ENCODE results near the gene USP13. TPM values are rescaled to one million over a fixed set of nuclear protein-coding genes. Genes with fewer than 3 reads are reported as not detected.

The USP13 gene
- total and polyA plus RNA-seq, 2 experiments from 2014 or later: 6.0 to 8.2 TPM

DNA sequence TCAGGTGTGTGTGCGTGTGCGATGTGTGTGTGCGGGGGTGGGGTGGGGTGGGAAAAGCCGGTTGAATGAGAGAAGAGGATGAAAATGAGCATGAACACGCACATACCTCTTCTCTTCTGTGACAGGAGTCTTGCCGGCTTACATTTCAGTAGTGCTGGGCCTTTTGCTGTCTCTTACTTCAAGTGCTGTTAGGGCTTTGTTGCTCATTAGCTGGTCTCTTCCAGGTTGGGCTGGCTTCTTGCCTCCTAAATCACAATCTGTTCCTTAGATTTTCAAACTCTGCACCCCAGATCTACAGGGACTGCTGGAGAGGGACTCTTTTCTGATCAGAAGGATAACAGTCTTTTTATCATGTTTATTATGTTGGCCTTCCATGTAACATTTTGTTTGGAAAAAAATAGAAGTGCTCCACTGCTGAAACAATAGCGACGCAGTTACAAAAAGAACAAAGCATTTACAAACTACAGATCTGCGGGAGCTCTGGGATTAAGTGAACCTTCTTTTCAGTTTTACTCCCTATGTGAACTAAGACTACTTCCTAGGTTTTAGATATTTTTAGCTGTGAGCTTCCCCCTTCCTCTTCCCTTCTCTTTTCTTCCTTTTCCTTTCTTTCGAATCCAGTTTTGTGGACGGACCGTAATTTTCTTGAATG is 48.5 kb downstream of the USP13 start:
- DNase-seq: no peak
- H3K4me1 ChIP-seq (ENCODE audit: insufficient read depth): no peaks in the 10 kb centered on the region
- no peak overlapping the region for H3K4me2 ChIP-seq (ENCODE audit: unreplicated experiment)
- WGBS, 2 experiments (ENCODE audit: low coverage in 1 of 2, low lambda C conversion rate in 2 of 2, missing lambda C conversion rate in 2 of 2): 96 to 98% methylated on average over 9 to 12 of the region's 12 CpGs
- in situ Hi-C loops (cut with MboI): no loop called here
- no peaks in the 10 kb centered on the region for H3K9me3 ChIP-seq (ENCODE audit: low read depth)
- no peaks in the 10 kb centered on the region; the same call in 1 of the 2 replicates for H3K79me2 ChIP-seq (ENCODE audit: insufficient read depth)
- no peaks in the 10 kb centered on the region for H3F3A ChIP-seq (ENCODE audit: insufficient read depth)
- no peak overlapping the region for H3K27ac ChIP-seq
- H3K9ac ChIP-seq: no peak overlapping the region
- H3K36me3 ChIP-seq (ENCODE audit: low read depth): no peaks in the 10 kb centered on the region
- H3K9me2 ChIP-seq (ENCODE audit: insufficient read depth): no peaks in the 10 kb centered on the region
- H2AFZ ChIP-seq: no peak overlapping the region
- TF ChIP-seq EZH2phosphoT487 (IDR thresholded peaks at IDR 0.05; ENCODE audit: insufficient read depth, low read depth): no peak
- no peak for TF ChIP-seq EZH2 (IDR thresholded peaks at IDR 0.05; ENCODE audit: insufficient read depth, poor library complexity, severe bottlenecking)
- H3K4me3 ChIP-seq: no peak overlapping the region
- no peaks in the 10 kb centered on the region for H3K27me3 ChIP-seq (replicated peaks; ENCODE audit: insufficient read depth)
- no peaks in the 10 kb centered on the region for H4K20me1 ChIP-seq (ENCODE audit: insufficient read depth)

DNA sequence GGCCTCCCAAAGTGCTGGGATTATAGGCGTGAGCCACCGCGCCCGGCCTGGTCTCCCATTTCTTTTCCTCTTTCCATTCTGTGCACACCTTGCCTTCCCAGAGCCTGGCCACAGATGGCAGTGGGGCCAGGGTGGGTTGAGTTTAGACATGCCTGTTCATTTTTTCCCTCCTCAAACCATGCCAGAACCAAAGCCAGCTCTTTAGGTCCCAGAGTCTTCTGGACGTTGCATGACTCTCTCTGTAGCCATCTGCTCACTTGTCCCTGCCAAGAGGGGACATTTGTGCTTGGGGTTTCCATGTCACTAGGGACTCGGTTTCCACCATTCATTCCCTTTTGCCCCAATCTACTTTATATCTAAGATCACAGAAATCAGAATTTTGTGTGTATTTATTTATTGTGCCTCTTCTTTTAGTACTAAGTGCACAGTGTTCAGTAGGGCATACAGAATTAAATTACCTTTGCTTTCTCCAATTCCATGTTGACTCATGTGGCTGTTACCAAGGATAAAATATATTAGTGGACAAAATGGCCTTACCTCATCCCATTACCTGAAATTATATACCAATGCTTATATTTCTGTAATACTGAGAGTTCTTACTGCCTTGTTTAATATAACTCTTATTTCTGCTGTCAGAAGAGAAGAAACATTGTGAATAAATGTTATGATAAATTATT is 49.6 kb downstream of the USP13 start:
- in situ Hi-C loops (cut with MboI): no loop called here
- no peak overlapping the region for H3K27ac ChIP-seq
- WGBS, 2 experiments (ENCODE audit: low coverage in 1 of 2, low lambda C conversion rate in 2 of 2, missing lambda C conversion rate in 2 of 2): 96 to 100% methylated on average over 6 of the region's 6 CpGs
- no peaks in the 10 kb centered on the region for H4K20me1 ChIP-seq (ENCODE audit: insufficient read depth)
- no peak for DNase-seq
- no peaks in the 10 kb centered on the region for H3F3A ChIP-seq (ENCODE audit: insufficient read depth)
- H3K9me3 ChIP-seq (ENCODE audit: low read depth): no peaks in the 10 kb centered on the region
- no peaks in the 10 kb centered on the region for H3K27me3 ChIP-seq (replicated peaks; ENCODE audit: insufficient read depth)
- H3K4me3 ChIP-seq: no peak overlapping the region
- no peaks in the 10 kb centered on the region for H3K9me2 ChIP-seq (ENCODE audit: insufficient read depth)
- H3K4me2 ChIP-seq (ENCODE audit: unreplicated experiment): no peak overlapping the region
- no peaks in the 10 kb centered on the region; the same call in 1 of the 2 replicates for H3K79me2 ChIP-seq (ENCODE audit: insufficient read depth)
- H3K4me1 ChIP-seq (ENCODE audit: insufficient read depth): no peaks in the 10 kb centered on the region
- no peak overlapping the region for H2AFZ ChIP-seq
- no peak for TF ChIP-seq EZH2 (IDR thresholded peaks at IDR 0.05; ENCODE audit: insufficient read depth, poor library complexity, severe bottlenecking)
- TF ChIP-seq EZH2phosphoT487 (IDR thresholded peaks at IDR 0.05; ENCODE audit: insufficient read depth, low read depth): no peak
- no peaks in the 10 kb centered on the region for H3K36me3 ChIP-seq (ENCODE audit: low read depth)
- no peak overlapping the region for H3K9ac ChIP-seq

DNA sequence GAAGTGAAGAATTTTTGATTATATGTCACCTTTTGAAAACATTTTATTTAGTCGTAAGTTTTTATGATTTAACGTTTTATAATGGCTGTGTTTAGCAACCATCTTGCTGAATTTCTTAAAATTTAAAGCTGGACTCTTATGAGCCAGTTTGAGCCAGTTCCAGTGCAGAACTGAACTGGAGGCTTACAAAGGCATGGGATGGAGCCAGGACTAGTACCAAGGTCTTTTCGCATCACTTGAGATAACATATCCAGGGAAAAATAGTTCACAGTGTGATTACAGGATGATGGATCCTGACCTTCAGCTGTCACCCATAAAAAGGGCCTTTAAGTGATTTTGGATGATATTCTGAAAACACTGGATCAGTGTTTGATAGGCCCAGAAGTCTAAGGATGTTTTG is 51.0 kb downstream of the USP13 start:
- no peak for DNase-seq
- Histone ChIP-seq H3K9ac (no peak overlapping the region), H2AFZ (no peak overlapping the region), H3F3A (ENCODE audit: insufficient read depth) (no peaks in the 10 kb centered on the region), H3K36me3 (ENCODE audit: low read depth) (peaks cover 4% of the 10 kb centered on the region; the same call in 1 of the 2 replicates), H3K4me1 (ENCODE audit: insufficient read depth) (no peaks in the 10 kb centered on the region), H3K9me3 (ENCODE audit: low read depth) (no peaks in the 10 kb centered on the region), H3K9me2 (ENCODE audit: insufficient read depth) (no peaks in the 10 kb centered on the region), H3K79me2 (ENCODE audit: insufficient read depth) (no peaks in the 10 kb centered on the region), H3K27ac (no peak overlapping the region), H3K4me3 (no peak overlapping the region), H3K27me3 (replicated peaks; ENCODE audit: insufficient read depth) (no peaks in the 10 kb centered on the region), H4K20me1 (ENCODE audit: insufficient read depth) (no peaks in the 10 kb centered on the region), H3K4me2 (ENCODE audit: unreplicated experiment) (no peak overlapping the region)
- TF ChIP-seq EZH2phosphoT487 (IDR thresholded peaks at IDR 0.05; ENCODE audit: insufficient read depth, low read depth) (no peak), EZH2 (IDR thresholded peaks at IDR 0.05; ENCODE audit: insufficient read depth, poor library complexity, severe bottlenecking) (no peak)
- in situ Hi-C loops (cut with MboI): no loop called here
- WGBS, 2 experiments (ENCODE audit: low coverage in 1 of 2, low lambda C conversion rate in 2 of 2, missing lambda C conversion rate in 2 of 2): 98 to 100% methylated on average over 3 of the region's 3 CpGs

DNA sequence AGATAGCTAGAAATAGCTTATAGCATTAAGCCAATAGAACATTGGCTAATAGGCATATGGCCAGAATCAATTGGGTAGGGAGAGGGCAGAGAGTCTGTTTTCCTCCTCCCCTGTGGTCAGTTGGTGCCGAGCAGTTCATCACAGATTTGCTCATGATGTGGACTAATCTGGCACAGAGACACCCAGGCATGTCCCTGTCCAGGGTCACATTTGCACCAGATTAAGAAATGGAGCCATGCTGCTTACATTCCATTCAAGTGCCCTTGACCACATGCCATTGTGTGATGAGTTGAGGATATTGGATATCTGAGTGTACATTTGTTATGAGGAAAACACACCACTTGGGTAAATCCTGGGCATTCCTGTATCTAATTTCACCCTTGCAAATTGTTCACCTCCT is 53.4 kb downstream of the USP13 start:
- TF ChIP-seq EZH2 (IDR thresholded peaks at IDR 0.05; ENCODE audit: insufficient read depth, poor library complexity, severe bottlenecking) (no peak), EZH2phosphoT487 (IDR thresholded peaks at IDR 0.05; ENCODE audit: insufficient read depth, low read depth) (no peak)
- Histone ChIP-seq H3K4me2 (ENCODE audit: unreplicated experiment) (no peak overlapping the region), H3K9me2 (ENCODE audit: insufficient read depth) (no peaks in the 10 kb centered on the region), H3K4me1 (ENCODE audit: insufficient read depth) (no peaks in the 10 kb centered on the region), H3F3A (ENCODE audit: insufficient read depth) (no peaks in the 10 kb centered on the region), H4K20me1 (ENCODE audit: insufficient read depth) (no peaks in the 10 kb centered on the region), H3K27me3 (replicated peaks; ENCODE audit: insufficient read depth) (no peaks in the 10 kb centered on the region), H3K27ac (no peak overlapping the region), H3K36me3 (ENCODE audit: low read depth) (peaks cover 4% of the 10 kb centered on the region; the same call in 1 of the 2 replicates), H3K9ac (no peak overlapping the region), H3K9me3 (ENCODE audit: low read depth) (no peaks in the 10 kb centered on the region), H3K4me3 (no peak overlapping the region), H3K79me2 (ENCODE audit: insufficient read depth) (peaks cover 5% of the 10 kb centered on the region; the same call in 1 of the 2 replicates), H2AFZ (no peak overlapping the region)
- in situ Hi-C loops (cut with MboI): no loop called here
- WGBS, 2 experiments (ENCODE audit: low coverage in 1 of 2, low lambda C conversion rate in 2 of 2, missing lambda C conversion rate in 2 of 2): 93% methylated on average over 1 of the region's 1 CpG
- DNase-seq: peak; percentile 10

Data from GM23248 (cell line).